Tibial nerve (tissue), 4 donors: ENCODE results near the gene ZDHHC5.

ENCODE experiments used
- CTCF ChIP-seq, 5 experiments: fragments of 200-600 bp in 3 of 5; fragments of 450-650 bp in 2 of 5; sonication (generic) in 3 of 5; IDR thresholded peaks; one replicate each; pipeline ENCODE4 v1.5.1; 2016 to 2019; ENCODE audit warnings: antibody characterized with exemption in 5 of 5, mild to moderate bottlenecking in 3 of 5, moderate library complexity in 2 of 5
- EP300 ChIP-seq, 2 donors: sonication (generic); formaldehyde crosslinking; IDR thresholded peaks; one replicate each; pipeline ENCODE4 v1.6.1; 2017; ENCODE audit warnings: antibody characterized with exemption in 2 of 2, mild to moderate bottlenecking in 1 of 2
- POLR2A ChIP-seq, 2 donors: fragments of 450-650 bp; IDR thresholded peaks; one replicate each; pipeline ENCODE4 v1.6.1; 2017; ENCODE audit warnings: antibody characterized with exemption in 2 of 2, mild to moderate bottlenecking in 2 of 2, moderate library complexity in 2 of 2

- TF ChIP-seq CTCF (IDR thresholded peaks at IDR 0.05) (no peak), POLR2A (IDR thresholded peaks at IDR 0.05) (no peak), EP300 (IDR thresholded peaks at IDR 0.05) (no peak)
These were observed 21.6 kb upstream of the ZDHHC5 start for GRCh38 chr11:57646194-57646798.
